GM21619 (cell line): ENCODE data around the gene DUSP8.

Experiments used
- ATAC-seq: cut with Tn5 transposase; IDR thresholded peaks from one replicate; pipeline ENCODE4 v1.9.1; 2021; ENCODE audit not compliant: unreplicated experiment

The DUSP8 gene

DNA sequence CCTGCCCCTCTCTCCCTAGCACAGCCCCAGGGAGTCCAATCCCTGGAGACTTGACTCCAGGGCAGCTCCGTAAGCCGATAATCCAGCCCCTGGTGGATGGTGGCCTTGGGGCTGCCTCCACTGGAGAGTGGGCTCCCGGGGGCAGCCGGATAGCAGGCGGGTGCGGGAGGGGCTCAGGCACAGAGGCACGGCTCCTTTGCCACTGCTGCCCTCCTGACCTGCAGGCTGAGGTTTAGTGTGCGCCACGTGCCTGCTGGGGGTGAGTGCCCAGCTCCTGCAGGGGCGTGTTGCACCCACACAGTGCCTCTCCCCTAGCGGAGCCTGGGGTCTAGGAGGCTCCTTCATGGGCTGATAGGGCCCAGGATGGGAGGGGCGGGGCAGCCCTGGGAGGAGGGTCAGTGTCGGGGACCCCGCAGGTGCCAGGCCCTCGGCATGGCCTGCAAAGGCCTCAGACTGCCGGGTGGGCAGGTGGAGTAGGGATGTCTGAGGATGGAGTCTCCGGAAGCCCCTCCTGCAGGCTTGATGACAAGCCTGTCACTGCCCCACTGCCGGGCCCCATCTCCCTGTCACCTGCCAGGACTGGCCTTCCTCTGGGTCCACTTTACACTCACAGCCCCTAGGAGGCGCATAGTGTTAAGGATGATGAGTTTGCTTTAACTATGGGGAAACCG, 5.6 kb downstream of the DUSP8 start:
- no peak for ATAC-seq

DNA sequence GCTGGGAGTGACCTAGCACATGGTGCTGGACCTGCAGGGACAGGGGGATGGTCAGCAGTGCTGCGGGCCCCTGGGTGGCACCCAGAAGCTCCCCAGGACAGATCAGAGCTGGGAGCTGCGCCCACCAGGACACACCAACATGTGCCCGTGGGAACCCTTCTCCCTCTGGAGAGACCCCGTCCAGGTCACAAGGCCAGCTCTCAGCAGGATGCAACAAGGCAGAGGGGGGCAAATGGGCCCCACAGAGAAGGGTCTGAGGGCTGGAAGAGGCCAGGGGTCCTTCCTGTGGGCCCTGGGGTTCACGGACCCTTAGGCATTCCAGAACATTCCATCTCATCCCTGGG, 6.2 kb downstream of the DUSP8 start:
- no peak for ATAC-seq

DNA sequence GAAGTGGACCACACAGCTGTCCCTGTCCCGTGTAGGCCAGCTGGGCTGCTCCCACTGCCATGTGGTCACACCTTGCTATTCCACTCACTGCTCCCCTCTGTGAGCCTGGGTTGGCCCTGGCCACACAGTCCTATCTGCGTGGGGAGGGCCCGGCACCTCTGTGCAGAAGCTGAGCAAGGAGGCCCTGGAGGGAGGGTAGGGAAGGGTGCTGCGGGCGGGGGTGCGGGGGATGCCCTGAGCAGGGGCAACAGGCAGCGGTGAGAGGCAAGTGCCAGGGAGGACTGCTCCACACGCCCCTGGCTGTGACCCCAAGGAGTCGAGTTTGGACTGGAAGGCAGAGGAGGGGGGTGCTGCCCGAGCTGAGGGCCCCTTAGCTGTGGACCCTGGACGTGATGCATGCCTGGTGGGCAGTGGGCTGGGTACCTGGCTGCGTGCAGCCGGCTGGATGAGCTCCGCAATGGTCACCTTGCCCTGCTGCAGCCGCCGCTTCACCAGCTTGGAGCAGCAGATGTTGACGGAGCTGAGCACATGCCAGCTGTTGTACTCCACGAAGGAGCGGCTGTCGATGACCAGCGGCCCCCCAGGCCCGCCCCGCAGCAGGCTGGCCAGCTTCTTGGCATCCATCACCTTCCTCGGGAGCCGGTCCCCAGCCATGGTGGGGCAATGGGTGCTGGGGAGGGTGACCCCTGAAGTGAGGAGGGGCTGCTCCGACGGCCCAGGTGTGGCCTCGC, 6.7 kb downstream of the DUSP8 start:
- no peak for ATAC-seq

DNA sequence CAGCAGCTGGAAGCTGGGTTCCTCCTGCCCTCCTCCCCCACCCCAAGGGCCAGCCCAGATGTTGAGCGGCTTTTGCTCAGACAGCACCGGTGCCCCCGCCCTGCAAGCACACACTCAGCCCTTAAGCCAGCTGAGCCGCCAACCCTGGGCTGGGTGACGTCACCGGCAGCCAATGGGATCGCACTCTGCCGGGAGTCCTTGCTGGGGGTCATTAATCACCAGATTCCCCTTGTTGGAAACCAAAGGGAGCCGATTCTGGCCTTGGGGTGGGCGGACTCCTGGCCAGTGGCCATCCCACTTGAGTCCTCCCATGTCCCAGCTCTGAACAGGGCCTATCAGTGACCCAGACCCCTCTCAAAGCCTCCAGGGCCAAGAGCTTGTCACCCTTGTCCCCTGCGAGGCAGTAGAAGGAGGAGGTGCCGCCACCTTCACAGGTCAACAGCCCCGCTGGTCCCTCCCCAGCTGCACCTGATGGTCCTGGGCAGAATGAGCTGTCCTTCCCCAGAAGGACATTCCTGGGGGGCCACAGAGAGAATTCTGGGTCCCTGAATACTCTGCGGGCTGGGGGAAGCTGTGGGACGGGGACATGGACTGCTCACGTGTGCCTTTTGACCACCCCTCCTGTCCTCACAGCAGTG, 7.4 kb downstream of the DUSP8 start:
- ATAC-seq = no peak

DNA sequence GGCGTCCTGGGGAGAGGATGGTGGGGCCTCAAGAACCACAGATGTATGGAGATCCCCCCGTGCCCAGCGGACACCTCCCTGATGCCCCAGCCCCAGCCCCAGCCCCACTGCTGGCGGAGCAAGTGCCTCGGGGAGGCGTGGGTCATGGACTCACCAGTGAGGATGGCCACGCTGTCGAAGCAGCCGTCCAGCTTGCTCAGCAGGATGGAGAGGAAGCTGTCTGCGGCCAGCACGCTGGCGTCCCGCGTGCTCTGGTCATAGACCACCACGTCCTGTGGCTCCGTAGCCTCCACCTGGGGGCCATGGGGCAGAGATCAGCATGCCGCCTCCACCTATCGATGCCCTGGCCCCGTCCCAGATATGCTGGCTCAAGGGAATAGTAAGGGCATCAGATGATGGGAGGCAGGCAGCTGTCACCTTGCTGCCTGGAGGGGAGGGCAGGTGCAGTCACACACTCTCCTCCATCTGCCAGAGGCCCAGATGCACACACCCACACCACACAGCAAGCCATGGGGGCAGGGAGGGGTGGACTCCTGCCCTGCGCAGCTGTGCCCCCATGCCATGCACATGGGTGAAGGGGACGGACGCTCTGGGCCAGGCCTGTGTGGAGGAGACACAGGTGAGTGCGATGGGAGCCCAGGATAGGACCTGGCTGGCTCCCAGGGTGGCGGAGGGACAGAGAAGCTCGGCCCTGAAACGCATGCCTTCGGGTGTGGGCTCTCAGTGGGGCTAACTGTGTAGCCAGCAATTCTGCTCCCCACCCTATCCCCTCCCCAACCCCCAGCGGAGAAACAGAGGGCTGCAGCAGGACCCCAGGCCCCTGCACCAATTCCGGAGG, 8.2 kb downstream of the DUSP8 start:
- ATAC-seq = no peak

DNA sequence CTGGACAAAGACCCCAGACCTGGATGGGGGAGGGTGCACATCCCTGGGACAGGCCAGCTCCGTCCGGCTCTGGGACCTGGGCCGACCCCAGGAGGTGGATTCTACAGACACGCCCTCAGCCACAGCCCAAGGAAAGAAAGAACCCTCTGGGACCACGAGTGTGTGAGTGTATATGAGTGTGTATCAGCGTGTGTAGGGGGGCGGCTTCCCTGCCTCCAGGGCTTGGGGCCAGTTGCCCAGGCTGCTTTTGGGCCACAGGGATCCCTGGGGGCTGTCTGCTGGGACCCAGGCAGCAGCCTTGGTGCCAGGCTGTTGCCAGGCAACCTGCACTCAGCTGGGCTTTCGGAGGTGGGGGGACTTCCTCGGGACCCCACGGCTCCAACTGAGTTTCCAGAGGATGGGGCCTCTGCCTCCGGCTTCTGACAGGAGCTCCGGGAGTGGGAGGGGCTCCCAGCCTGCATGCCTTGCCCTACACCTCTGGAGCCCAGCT, 8.9 kb downstream of the DUSP8 start:
- no peak for ATAC-seq

DNA sequence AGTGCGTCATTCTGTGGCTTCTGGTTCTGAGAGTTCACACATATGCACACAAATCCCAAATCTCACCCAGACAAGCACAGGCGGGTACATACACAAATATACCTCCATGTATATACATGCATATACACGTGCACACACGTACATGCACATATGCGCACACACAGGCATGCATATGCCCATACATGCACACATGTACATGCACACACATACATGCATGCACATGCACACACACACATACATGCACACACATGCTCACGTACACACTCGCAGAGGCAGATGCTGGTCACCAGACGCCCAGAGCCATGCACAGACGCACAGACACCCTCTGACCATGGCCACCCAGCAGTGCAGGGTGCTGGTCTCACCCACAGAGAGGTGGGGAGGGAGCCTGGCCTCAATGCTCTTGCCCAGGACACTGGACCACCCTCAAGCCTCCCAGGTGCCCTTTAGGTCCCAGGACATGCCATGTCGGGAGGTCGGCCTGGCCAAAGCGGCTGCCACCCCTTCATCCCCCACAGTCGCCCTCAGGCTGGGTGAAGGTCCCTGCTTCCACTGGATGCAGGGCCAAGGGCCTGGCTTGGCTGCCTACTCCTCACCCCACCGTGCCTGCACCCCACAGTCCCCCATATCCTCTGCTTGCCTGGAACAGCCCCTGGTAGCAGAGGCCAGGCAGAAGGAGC, 9.5 kb downstream of the DUSP8 start:
- ATAC-seq = no peak

DNA sequence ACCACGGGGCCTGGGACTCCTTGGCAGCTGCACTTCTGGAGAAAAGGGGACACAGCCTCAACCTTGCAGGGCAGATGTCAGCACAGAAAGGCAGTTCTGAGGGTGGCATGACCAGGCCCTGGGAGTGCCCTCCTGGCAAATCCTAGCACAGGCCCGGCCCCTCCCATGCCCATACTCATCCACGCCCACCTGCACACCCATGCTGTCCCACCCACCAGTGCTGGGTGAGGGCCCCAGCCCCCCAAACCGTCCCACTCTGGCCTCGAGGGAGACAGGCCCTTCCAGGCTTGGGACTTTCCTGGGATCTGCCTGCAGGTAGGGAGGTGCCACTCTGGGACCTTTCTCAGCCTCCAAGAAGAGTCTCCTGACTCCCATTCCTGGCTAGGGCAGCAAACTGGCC, 10.1 kb downstream of the DUSP8 start:
- no peak for ATAC-seq

DNA sequence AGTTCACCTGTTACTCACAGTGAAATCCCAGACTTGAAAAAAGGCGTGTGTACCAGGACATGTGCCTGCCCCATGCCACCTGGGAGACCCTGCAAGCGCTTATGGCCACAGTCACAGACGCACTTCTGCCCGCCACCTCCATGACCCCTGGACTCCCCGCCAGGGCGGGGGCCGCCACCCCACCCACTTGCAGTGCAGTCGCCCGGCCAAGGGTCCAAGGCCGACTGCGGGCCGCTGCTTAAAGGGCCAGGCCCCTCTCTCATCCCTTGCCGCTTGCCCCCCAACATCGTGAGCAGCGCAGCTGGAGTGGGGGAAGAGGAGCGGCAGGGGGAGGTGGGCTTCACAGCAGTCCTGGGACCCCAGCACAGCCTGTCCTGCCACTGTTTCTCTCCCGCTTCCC, 10.8 kb downstream of the DUSP8 start:
- no peak for ATAC-seq

DNA sequence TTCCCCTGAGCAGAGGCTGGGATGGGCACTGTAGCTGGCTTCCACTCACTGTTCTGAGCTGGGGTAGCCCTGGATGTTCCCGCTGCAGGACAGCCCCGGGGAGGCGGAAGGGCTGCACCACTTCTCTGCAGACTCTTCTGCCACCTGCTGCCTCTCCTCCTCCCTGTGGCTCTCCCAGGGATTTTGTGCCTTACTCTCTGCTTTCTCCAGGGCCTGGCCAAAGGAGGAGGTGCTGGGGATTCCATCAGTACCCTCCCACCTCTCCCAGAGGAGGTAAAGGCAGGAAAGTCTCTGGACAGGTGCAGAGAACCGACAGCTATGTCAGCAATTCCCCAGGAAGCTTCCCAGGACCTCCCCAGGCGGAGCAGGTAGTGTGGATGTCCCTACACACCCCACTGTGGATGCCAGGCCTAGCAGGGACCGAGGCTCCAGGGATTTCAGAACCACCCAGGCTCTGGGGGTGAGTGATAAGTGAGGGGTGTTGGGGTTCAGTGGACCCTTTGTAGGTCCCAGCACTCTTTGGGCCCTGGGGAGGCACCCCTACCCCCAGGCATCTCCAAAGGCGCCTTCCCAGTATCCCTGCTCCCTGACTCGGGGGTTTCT, 11.3 kb downstream of the DUSP8 start:
- ATAC-seq = no peak

DNA sequence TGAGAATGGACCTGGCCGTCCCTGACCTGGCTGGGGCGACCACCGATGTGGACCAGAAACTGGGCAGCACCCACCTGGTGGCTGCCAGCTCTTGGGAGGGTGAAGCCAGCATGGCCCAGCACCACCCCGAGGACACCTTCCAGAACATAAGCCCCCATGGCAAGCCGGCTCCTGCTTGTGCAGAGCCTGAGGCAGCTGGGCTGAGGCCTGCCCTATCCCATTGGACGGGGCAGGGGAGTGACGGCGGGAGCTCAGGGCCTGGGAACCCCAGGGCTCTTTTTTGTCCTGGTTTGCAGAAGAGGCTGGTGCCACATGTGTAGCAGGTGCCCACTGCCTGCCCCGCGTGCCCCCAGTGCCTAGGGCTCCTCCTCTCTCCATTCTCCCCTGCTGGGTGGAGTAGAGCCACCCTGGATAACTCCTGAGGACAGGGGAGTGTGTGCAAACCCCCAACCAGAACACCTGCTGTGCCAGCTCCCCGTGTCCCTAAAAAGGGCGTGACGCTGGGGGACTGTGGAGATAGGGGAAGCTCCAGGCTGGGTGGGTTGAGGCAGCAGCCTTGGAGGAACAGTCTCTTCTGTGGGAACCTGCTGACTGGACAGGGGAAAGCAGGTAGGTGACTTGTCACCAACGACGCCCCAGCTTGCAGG, 11.9 kb downstream of the DUSP8 start:
- ATAC-seq = no peak

DNA sequence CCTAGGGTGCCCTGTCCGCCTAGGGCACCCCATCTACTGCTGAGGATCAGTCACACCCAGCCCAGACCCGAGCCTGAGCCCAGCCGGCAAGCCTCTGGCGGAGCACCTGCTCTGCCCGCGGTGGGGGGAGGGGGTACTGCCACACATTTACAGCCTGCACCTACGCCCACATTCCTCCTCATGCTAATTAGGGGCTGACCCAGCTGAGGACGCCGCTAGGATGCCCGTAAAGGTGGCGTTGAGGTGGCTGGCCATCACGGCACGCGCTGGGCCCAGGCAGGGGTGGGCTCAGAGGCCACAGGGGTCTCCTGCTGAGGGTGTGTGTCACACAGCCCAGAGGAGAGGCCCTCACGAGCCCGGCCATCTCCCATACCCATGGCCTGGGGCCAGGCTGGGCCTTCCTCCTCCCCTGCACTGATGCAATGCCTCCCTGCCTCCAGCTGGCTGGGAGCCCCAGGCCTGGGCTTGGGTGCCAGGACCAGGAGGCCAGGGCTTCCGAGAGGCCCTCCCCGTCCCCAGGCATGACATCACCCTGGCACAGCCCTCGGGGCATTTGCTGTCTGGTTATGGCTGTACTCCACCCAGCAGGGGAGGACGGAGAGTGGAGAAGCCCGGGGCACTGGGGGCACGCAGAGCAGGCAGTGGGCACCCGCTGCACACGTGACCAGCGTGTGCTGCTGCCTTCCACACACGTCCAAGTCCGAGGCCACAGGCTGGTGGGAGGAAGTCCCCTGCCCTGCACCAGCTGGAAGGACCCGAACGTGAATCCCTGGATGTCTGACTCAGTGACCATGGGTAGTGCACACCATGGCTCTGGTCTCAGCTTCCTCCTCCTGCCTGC, 12.7 kb downstream of the DUSP8 start:
- no peak for ATAC-seq

DNA sequence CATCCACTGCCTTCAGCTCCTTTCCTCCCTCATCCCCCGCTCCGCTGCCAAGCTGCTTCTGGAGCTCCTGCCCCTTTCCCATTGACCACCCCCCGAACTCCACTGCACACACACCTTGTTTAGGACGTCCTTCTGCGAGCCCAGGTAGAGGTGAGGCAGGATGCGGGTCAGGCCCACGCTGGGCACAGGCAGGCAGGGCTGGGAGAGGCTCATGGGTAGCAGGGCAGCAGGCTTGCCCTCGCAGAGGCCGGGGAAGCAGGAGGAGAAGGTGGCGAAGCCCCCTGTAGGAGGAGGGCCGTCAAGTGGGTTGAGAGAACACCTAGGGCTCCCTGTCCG, 13.3 kb downstream of the DUSP8 start:
- ATAC-seq = no peak

DNA sequence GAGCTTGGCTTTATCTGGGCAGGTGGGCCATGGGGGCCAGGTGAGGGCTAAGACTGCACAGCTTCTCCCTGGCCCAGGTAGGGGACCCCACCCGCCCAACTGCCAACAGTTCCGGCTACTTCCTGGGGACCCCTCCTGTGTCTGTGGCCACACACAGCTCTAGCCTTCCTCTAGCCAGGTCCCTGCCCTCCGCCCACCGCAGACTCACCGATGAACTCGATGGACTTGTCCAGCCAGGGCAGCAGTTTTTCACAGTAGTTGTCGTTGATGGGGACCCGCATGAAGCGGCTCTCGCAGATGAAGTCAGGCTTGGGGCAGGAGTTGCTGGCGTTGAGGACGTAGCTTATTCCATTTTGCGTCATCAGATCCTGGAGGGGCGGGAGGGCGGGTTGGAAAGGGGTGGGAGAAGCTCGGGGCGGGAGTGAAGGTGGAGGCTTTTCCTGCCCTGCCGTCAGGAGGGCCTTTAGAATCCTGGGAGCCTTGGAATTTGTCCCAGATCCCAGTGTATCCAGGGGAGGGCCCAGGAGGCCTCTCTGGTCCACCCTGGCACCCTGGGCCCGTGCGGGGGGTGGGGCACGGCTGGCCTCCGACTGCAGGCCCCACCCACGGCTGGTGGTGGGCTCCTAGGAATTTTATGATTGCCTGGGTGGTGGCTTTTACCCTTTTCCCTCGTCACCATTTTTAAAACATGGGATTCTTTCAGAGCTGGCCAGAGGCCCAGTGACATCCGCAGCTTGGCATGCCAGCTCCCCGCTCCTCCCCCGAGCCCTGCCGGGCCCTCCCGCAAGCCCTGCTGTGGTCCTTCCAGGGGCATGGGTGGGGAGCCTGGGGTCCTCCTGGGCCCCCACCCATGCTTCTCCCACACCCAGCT, 13.9 kb downstream of the DUSP8 start:
- ATAC-seq = no peak

DNA sequence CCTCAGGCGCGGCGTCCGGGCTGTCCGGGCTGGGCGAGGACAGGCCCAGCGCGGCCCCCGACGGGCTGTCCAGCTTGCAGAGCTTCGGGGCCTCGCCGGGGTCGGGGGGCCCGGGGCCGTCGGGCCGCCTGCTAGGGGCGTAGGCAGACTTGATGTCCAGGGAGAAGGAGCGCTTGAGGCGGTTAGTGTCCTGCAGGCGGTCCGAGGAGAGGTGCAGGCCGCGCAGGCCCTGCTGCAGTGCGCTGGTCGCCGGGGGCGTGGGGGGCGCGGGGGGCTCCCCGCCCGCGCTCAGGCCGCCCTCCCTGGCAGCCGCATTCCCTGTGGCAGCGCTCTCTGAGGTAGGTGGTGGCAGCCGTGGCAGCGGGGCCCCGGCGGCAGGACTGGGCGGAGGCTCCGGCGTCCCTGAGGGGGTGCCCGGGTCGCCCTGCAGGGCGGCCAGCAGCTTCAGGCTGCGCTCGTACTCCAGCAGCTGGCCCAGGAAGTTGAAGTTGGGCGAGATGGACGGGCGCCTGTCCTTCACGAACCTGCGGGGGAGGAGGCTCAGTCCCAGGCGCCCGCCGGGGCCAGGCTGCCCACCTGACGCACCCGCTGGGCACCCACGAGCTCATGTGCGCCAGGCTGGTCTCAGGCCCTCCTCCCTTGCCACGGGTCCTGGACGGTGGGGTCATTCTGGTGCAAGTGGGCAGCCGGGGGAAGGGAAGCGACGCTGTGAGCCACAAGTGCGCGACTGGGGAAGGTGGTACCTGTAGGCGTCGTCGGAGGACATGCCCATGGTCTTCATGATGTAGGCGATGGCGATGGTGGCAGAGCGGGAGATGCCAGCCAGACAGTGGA, 14.8 kb downstream of the DUSP8 start:
- ATAC-seq = no peak

DNA sequence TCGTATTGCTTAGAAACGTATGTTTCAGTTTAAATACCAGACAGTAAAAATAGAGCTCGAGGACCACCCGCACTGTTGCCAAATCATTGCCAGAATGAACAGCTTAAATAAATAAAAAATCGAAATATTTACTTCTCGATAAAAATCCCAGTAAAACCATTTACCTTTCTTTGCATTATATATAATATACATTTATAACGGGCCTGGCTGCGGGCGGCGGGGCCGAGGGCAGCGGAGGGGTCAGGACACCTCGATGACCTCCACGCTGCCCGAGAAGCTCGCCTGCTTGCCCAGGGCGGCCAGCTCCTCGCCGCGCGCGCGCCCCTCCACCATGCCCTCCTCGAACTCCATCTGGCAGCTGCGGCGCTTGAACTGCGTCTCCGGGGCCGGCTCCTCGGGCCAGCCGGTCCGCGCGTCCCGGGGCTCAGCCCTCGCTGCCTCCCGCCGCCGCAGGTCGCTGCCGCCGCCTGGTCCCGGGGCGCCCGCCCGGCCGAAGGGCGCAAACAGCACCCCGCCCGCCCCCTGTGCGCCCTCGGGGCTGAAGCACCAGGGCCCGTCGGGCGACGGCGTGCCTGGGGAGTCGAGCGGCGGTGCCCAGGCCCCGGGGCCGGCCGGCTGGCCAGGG, 15.7 kb downstream of the DUSP8 start:
- no peak for ATAC-seq

DNA sequence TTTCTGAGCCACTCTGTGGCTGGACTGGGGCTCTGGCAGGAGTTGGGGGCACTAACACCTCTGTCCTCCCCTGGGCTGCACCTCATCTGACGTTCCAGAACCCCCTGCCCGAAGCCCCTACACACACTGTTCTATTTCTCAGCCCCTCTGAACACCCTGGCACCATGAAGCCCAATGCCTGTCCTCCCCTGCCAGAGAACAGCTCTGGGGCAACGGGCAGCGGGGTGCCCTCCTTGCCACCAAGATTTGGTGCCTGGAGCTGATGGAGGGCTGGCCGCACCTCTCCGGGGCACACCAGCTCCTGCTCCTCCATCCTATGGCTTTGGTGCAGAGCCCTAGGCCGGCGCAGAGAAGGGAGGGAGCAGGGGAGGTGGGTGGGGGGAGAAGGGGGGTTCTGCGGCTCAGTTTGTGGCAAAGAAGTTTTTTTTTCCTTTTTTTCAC, 16.3 kb downstream of the DUSP8 start:
- ATAC-seq = no peak
